Measurements from ENCODE around the gene BAZ1B. TPM values are rescaled to one million over a fixed set of nuclear protein-coding genes. Genes with fewer than 3 reads are reported as not detected.
"Not testable (repeated sequence)": the region's sequence is repeated elsewhere in the genome, so short reads cannot be mapped to it uniquely, and the experiment has no call there.

Gene BAZ1B
- total RNA-seq, 1 experiment from 2014 or later = 81.9 TPM

GRCh38 chr7:73547841-73548240 is 25.7 kb upstream of the BAZ1B start:
- DNase-seq (ENCODE audit: extremely low read depth, low read depth) = no peak

- DNase-seq (ENCODE audit: extremely low read depth, low read depth) = no peak
Measured at GRCh38 chr7:73544678-73545077, 22.6 kb upstream of the BAZ1B start.

GRCh38 chr7:73541722-73542121 is 19.6 kb upstream of the BAZ1B start:
- DNase-seq (ENCODE audit: extremely low read depth, low read depth) = no peak

- DNase-seq (ENCODE audit: extremely low read depth, low read depth) = no peak
Measured at GRCh38 chr7:73539709-73540108, 17.6 kb upstream of the BAZ1B start.

- DNase-seq (ENCODE audit: extremely low read depth, low read depth) = not testable (repeated sequence)
Measured at GRCh38 chr7:73538510-73538909, 16.4 kb upstream of the BAZ1B start.

- no peak for DNase-seq (ENCODE audit: extremely low read depth, low read depth)
Measured at GRCh38 chr7:73537051-73537450, 15.0 kb upstream of the BAZ1B start.

- DNase-seq (ENCODE audit: extremely low read depth, low read depth) = no peak
Measured at GRCh38 chr7:73536479-73536878, 14.4 kb upstream of the BAZ1B start.

GRCh38 chr7:73535918-73536317 is 13.8 kb upstream of the BAZ1B start:
- not testable (repeated sequence) for DNase-seq (ENCODE audit: extremely low read depth, low read depth)

GRCh38 chr7:73533742-73534141 is 11.6 kb upstream of the BAZ1B start:
- DNase-seq (ENCODE audit: extremely low read depth, low read depth) = no peak

GRCh38 chr7:73532224-73532623 is 10.1 kb upstream of the BAZ1B start:
- DNase-seq (ENCODE audit: extremely low read depth, low read depth) = no peak

GRCh38 chr7:73530800-73531199 is 8.7 kb upstream of the BAZ1B start:
- no peak for DNase-seq (ENCODE audit: extremely low read depth, low read depth)

GRCh38 chr7:73526896-73527821 is 5.1 kb upstream of the BAZ1B start:
- DNase-seq (ENCODE audit: extremely low read depth, low read depth) = no peak

- DNase-seq (ENCODE audit: extremely low read depth, low read depth) = not testable (repeated sequence)
Measured at GRCh38 chr7:73526158-73526494, 4.0 kb upstream of the BAZ1B start.

- no peak for DNase-seq (ENCODE audit: extremely low read depth, low read depth)
Measured at GRCh38 chr7:73521636-73522104, 423 bp downstream of the BAZ1B start.

- DNase-seq (ENCODE audit: extremely low read depth, low read depth) = no peak
Measured at GRCh38 chr7:73520673-73521635, 1.1 kb downstream of the BAZ1B start.

GRCh38 chr7:73519867-73520672 is 2.0 kb downstream of the BAZ1B start:
- DNase-seq (ENCODE audit: extremely low read depth, low read depth) = no peak

- DNase-seq (ENCODE audit: extremely low read depth, low read depth) = no peak
Measured at GRCh38 chr7:73518470-73518869, 3.6 kb downstream of the BAZ1B start.

- no peak for DNase-seq (ENCODE audit: extremely low read depth, low read depth)
Measured at GRCh38 chr7:73517241-73517995, 4.7 kb downstream of the BAZ1B start.

- no peak for DNase-seq (ENCODE audit: extremely low read depth, low read depth)
Measured at GRCh38 chr7:73515178-73515577, 6.9 kb downstream of the BAZ1B start.
